Non-pigmented ciliary epithelial cell (primary cell): ENCODE measurements around the gene TAF1D.
A peak's percentile ranks its signal among the peaks of the same experiment; 100 is the strongest.
"Not testable (repeated sequence)": the region's sequence is repeated elsewhere in the genome, so short reads cannot be mapped to it uniquely, and the experiment has no call there.

Experiments used
- DNase-seq: peaks from one replicate; pipeline ENCODE4 v3.0.0-alpha.2; 2010; ENCODE audit warnings: low read depth

The TAF1D gene, protein sequence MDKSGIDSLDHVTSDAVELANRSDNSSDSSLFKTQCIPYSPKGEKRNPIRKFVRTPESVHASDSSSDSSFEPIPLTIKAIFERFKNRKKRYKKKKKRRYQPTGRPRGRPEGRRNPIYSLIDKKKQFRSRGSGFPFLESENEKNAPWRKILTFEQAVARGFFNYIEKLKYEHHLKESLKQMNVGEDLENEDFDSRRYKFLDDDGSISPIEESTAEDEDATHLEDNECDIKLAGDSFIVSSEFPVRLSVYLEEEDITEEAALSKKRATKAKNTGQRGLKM

DNA sequence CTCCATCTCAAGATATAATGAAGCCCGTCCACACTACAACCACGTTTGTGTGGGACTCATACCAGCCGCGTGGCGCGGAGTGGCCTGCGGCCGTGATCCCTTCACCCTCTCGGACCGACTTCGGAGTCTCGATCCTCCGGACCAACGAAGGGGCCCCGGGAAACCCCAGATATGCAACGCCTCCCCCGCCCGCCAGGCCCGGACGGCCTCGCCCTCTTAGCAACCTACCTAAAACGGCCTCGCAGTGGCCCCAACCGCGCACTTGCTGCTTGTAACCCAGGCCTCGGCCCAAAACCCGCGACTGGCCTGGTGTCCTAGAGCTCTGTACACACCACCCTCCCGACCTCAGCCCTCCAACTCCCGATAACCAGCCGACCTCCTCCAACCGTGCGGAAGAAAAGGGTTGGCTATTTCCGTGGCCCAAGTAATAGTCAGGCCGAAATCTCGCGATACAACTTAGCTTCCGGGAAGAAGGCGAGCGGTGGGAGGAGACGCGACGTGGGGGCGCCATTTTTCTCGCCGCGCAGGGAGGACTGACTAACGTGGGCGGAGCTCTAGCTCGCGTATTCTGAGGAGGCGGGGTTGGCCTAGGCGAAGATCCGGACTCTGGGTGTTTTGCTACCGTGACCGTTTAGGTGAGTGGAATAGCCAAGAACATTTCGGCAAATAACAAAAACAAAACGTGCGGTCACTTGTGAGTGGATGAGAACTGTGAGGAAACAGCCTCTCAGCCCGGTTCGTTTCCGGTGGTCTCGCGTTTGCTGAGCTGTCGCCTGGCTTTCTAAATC lies at the start of gene TAF1D, which contains the start of gene C11orf54:
TSS of gene TAF1D (minus strand) at position 402 of the 788 bp plus-strand sequence. CDS start 2,191 bp downstream, outside the sequence.
TSS of gene C11orf54 (plus strand) at position 579 of the 788 bp plus-strand sequence. CDS start 5,722 bp downstream, outside the sequence.
- peak; percentile 91 for DNase-seq

DNA sequence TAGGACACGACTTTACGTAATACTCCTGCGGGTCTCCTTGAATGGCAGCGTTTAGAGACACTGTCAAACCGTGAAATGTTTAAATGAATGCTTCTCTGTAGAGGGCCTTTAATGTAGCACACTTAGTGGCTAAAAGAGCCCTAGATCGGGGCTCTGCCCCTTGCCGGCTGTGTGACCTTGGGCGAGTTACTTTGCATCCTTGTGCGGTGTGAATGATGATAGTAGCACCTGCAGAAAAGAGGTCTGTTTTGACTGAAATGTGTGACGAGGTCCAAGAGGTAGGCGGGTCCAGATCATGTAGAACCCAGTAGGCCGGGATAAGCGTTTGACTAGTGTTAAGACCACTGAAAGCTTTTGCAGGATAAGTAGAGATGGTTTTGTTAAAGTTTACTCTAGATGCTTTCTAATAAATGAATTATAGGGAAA lies 43.7 kb upstream of the TAF1D start:
- DNase-seq = no peak

DNA sequence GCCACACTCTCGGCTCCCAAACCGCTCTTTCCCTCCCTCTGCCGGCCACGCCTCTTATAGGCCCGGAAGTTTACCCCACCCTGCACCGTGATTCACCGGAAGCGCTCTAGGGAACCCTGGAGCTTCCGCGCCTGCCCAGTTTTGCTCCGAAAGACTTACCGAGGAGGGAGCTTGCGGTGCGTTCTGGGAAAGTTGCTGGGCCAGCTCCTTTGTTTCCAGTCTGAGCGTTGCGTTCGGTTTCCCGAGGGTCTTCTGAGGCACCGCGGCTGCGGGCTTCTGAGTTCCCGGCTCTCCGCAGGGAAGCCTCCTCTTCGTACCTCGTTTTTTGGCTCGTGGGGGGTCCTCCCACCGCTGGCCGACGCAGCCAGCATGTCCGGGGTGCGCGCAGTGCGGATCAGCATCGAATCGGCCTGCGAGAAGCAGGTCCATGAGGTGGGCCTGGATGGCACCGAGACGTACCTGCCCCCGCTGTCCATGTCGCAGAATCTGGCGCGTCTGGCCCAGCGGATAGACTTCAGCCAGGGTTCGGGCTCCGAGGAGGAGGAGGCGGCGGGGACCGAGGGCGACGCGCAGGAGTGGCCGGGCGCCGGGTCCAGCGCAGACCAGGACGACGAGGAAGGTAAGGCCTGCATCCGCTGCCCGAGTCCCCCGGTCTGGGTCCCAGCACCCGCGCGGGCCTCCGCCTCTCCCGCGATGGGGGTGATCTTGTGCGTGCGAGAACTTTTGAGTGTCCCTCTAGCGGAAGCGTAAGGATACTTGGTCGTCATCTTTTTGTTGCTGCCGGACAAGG lies 43.0 kb upstream of the TAF1D start, which contains the start of gene MED17:
TSS of gene MED17 (plus strand) at position 138 of the 790 bp plus-strand sequence. CDS start at position 370, 232 bp downstream.
- peak; percentile 71 for DNase-seq

DNA sequence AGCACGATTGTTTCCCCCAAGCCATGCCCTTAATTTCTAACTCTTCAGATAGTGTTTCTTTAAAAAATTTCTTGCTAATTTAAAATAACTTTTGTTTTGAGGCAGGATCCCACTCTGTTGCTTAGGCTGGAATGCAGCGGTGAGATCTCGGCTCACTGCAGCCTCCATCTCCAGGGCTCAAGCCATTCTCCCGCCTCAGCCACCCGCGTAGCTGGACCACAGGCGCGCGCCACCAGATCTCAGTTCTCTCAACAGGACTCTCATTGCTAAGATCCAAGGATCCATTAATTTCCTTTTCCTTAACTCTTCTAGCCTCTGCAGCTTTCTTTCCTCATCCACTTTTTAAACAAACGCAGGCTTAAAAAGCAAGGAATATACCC lies 42.5 kb upstream of the TAF1D start:
- no peak for DNase-seq

DNA sequence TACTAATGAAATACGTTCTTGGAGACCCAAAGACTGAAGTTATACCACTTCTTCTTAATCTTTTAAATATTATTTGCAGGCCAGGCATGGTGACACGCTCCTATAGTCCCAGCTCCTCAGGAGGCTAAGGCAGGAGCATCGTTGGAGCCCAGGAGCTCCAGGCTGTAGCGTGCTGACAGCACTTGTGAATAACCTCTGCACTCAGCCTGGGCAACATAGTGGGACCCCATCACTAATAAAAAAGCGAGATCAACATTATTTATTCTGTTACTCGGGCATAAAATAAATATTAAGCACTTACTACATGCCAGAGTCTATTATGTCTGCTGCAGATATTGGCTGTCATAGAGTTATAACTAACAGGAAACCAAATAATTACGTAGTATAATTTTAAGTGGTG lies 42.1 kb upstream of the TAF1D start:
- no peak for DNase-seq

DNA sequence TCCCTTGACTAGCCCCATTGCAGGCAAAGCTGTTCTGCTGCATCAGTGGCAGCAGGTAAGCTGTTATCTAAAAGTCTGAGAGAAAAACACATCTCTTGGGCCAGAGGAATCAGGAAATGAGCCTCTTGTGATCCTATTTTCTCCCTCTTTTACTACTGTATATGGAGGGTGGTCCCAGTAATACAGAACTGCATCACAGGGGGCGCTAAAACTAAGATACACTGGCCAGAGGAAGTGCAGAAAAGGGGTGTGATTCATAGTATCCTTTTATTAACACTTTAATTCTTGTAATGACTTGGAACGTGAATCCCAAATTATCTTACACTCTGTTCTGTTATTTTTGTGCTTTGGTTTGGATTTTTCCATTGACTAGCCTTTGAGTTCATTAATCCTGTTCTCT lies 34.0 kb upstream of the TAF1D start:
- DNase-seq = no peak

DNA sequence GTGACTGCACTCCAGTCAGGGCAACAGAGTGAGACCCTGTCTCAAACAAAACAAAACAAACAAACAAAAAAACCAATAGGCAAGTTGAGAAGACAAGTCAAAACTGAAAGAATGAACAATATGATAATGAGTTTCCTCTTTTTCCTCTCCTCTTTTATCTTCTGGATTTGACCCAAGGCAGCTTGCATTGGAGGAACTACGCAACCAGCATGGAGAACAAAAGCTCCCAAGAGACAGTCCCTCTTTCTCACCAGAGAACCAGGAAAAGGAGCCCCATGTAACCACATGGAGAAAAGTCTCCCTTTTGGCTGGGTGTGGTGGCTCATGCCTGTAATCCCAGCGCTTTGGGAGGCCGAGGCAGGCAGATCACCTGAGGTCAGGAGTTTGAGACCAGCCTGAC lies 33.3 kb upstream of the TAF1D start:
- DNase-seq = not testable (repeated sequence)

DNA sequence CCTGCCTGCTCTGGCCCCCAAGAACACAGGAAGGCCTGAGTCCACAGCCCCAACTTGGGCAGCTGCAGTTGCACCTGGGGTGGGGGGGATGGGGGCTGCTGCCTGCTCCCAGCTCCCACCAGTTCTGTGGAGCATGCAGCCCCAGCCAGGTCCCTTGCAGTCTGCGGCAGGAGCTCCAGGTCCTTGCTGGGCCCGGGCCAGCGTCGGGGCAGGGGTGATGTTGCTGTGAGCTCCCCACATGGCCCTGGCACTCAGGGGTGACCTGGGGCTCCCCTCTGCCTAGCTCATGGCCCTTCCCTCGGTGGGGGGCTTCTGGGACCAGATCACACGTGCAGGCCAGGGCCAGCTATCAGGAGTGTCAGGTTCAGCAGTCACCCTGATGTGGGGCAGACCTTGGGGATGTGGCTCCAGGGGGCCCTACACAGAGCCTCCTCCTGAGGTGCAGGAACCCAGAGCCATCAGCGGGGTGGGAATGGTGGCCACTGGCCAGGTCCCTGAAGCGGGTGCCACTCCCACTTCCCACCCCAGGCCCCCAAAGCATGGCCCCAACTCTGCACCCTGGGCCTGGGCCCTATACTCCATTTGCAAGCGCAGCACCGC lies 32.4 kb upstream of the TAF1D start:
- no peak for DNase-seq

DNA sequence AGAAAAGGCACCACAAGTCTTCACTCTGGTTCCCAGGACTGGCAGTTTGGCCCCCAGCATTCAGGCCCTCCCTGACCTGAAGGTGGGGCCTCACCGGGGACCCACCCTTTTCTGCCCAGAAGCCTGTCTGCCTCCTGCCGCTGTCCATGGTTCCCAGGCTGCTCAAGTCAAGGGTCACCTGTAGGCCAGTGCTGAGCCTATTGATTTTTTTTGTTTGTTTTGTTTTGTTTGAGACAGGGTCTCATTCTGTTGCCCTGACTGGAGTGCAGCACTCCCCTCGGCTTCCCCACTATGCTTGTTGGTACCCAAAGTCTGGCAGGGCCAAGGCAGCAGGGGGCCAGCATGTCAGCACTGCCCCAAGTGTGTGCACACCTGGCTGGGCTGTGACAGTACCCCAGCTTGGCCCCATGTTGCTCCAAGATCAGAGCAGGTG lies 31.8 kb upstream of the TAF1D start:
- no peak for DNase-seq

DNA sequence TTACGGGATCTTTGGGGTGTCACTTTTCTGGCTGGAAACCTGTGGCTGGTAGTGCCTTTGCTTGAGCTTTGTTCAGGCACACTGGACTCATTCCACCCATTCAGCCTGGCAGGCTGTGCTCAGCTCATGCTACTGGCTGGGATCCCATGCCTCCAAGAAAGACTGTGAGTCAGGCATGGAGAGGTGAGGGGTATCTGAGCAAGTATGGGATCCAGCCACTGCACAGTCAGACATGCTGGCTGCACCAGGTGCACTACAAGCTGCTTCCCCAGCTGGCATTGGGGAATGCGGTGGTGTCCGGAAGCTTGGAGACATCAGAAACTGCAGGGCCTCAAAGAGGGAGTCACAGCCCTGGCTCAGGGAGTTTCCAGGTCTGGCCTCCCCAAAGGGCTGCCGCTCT lies 30.8 kb upstream of the TAF1D start:
- DNase-seq = no peak

DNA sequence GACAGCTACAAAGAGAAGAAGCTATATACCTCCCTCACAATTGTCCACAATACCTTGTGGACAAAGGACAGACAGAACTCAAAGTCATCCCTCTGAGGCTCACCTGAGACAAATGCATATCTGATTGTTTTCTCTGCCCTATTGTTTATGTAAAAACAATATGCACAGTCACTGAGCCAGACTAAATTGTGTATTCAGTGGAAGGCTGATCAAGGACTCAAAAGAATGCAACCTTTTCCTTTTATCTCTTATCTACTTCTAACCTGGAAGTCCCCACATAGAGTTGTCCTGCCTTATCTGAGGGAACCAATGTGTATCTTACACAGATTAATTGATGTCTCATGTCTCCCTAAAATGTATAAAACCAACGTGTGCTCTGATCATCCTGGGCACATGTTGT lies 28.9 kb upstream of the TAF1D start:
- DNase-seq = no peak

DNA sequence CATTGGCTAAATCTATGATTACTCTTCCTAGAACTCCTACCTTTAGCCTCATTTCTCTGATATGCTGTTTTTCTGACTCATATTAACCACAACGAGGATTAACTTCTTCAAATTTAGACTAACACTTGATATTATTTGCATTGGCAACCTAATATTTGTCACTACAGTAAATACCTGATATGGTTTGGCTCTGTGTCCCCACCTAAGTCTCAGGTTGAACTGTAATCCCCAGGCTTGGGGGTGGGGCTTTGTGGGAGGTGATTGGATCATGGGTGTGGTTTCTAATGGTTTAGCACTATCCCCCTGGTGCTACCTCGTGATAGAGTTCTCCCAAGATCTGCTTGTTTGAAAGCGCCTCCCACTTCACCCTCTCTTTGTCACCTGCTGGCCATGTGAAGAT lies 25.7 kb upstream of the TAF1D start:
- no peak for DNase-seq

DNA sequence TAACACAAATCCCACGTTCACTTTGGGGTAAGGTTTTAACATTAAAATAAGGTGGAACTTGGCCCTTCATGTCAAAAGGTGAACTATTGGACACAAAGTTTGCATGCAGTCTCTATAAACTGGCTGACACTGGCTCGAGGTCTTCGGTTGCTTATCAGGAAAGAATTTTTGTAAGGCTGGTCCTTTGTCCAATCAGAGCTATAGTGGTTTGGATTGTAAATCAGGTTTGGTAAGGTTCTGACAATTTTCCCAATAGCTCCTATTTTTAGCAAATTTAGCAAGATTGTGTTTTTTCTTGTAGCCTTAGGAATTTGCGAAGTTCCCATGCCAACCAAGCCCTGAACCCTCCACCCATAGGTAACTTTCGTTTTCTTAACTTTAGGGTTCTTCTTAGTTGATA lies 25.2 kb upstream of the TAF1D start:
- no peak for DNase-seq

DNA sequence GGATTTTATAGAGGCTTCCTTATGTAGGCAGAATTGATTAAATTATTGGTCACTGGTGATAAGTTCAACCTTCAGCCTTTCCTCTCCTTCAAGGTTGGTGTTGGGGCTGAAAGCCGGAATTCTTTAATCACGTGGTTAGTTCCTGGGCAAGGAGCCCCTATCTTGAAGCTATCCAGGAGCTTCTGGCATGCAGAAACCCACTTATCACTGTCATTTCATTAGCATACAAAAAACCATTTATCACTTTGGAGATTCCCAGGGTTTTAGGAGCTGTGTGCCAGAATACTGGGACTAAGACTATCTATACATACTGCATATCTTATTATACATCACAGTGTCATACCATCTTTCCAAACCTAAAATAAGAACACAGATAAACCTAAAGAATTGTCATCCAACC lies 24.3 kb upstream of the TAF1D start:
- DNase-seq = no peak

DNA sequence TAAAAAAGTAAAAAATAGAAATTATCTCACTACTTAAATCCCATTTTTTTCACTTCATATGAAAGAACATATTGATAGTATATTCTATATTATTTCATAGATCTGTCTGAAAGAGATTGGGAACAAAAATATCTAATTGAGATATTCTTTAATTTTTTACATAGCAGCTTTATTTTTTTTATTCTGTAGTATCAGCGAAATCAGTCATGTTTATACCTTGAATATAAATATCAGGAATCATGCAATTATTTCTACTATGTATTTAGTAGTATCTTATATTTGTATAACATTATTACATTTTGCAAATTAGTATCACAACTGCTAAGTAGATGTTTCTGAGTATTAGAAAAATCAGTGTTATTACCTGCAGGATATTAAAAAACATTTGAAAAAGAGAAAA lies 20.6 kb upstream of the TAF1D start:
- no peak for DNase-seq

DNA sequence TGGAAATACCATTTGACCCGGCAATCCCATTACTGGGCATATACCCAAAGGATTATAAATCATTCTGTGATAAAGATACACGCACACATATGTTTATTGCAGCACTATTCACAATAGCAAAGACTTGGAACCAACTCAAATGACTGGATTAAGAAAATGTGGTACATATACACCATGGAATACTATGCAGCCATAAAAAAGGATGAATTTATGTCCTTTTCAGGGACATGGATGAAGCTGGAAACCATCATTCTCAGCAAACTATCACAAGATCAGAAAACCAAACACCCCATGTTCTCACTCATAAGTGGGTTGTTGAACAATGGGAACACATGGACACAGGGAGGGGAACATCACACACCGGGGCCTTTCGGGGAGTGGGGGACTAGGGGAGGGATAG lies 17.8 kb upstream of the TAF1D start:
- DNase-seq = not testable (repeated sequence)

DNA sequence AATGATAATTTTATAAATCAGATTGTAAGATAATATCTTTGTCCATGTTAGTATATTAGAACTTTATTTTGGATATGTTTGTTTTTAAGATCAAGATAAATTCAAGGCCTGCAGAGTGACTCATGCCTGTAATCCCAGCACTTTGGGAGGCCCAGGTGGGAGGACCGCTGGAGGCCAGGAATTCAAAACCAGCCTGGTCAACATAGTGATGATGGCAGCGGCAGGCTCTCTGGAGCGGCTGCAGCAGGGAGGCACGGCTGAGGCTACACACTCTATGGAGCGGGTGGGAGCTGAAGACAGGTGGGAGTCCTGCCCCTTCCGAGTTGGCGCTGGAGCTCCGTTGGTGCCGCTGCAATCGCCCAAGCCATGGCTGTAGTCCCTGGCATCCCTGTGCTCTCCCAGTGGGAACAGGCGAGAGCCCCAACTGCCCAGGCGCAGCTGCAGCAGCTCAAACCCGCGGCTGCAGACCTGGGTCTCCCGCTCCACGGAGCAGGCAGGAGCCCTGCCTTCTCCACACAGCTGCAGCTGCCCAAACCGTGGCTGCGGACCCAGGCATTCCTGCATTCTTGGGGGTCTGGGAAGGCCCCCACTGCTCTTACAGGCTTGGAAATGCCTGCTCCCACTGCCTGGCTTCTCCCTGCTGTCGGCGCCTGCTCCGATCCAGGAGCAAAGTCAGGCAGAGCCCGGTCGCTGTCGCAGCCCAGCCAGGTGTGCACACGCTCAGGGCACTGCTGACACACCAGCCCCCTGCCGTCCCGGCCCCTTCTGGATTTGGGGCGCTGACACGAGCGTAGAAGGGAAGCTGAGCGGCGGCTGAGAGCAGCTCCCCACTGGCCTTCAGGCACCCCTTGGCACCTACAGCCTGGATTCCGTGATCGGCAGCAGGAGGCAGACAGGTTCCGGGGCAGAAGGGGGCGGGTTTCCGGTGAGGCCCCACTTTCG lies 16.9 kb upstream of the TAF1D start:
- no peak for DNase-seq

DNA sequence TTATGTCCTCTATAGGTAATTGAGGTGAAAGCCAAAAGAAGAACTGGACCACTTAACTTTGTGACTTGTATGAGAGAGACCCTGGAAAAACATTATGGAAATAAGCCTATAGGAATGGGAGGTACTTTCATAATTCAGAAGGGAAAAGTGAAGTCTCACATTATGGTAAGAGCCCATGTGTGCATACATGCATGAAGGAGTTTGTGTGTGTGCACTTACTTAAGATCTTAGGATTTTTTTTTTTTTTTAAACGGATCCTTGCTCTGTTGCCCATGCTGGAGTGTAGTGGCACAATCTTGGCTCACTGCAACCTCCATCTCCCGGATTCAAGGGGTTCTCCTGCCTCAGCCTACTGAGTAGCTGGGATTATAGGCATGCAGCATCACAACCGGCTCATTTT lies 16.0 kb upstream of the TAF1D start:
- DNase-seq = no peak

DNA sequence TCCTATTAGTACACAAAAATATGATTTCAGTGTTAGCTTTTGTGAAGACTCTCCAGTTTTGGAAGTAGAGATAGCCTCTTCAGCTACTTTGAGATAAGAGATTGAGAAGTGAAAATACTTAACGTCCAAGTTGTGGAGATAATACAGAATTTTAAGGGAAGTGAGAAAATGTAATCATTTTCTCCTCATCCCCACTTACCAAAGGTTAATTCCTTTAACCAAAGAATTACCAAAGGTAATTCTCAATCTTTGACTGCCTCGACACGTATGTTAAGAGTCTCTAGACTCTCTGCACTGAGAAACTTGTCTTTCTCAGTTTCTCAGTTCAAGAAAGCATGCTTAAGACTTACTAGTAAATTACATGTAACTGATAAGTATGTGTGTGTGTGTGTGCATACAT lies 15.5 kb upstream of the TAF1D start:
- no peak for DNase-seq

DNA sequence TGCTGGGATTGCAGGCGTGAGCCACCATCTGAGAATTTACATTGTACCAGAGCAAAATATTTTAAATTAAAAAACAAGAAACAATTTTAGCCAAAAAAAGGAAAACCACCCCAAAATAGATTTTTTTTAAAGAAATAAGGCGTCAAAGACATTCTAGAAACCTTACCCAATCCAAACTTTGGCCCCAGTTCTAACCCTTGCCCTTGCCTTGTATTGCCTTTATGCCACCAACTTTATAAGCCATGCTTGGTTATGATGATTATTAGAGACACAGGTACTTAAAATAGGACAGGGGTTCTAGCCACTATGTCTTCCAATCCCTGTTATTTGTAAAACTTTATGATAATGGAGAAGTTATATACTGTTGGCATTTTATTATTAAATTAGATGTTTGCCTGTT lies 11.9 kb upstream of the TAF1D start:
- DNase-seq = no peak

DNA sequence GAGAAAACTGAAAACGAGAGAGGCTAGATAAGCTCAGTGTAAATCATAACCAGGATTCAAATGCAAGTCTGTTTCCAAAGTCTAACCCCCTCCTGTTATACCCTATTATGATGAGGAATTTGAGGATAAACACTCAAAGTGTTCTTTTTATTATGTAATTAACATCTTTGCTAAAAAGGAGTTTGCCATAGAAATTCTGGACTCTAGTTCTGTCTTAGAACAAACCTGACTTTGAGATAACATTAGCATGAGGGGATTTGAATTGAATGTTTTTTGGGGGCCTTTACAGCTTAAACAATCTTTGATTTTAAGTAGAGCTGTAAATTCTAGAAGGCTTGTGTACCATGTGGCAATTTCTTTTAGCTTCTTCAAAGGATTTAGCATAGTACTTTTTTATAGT lies 9.7 kb upstream of the TAF1D start:
- DNase-seq = no peak
